ENCODE data around the gene CRX. TPM values are rescaled to one million over a fixed set of nuclear protein-coding genes. Genes with fewer than 3 reads are reported as not detected.
A peak's percentile ranks its signal among the peaks of the same experiment; 100 is the strongest.

CRX gene
- total and polyA plus RNA-seq, 2 of the 13 experiments (the other 11 are each of a cell fraction or from before 2014, with no cell fraction given): not detected

GRCh38 chr19:47886010-47886559 lies 64.3 kb downstream of the CRX start, which contains the start of gene SULT2A1 (continued):
- no peak for TF ChIP-seq ZNF281 (CRISPR knock-in tag; IDR thresholded peaks at IDR 0.05; ENCODE audit: borderline replicate concordance)
- TF ChIP-seq NFIB (CRISPR knock-in tag; IDR thresholded peaks at IDR 0.05; ENCODE audit: borderline replicate concordance): no peak
- TF ChIP-seq, protein P1, sequence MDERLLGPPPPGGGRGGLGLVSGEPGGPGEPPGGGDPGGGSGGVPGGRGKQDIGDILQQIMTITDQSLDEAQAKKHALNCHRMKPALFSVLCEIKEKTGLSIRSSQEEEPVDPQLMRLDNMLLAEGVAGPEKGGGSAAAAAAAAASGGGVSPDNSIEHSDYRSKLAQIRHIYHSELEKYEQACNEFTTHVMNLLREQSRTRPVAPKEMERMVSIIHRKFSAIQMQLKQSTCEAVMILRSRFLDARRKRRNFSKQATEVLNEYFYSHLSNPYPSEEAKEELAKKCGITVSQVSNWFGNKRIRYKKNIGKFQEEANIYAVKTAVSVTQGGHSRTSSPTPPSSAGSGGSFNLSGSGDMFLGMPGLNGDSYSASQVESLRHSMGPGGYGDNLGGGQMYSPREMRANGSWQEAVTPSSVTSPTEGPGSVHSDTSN (CRISPR knock-in tag; IDR thresholded peaks at IDR 0.05): no peak
- peak; percentile 95 for TF ChIP-seq HDAC2 (CRISPR knock-in tag; IDR thresholded peaks at IDR 0.05)
- peak; percentile 85 for TF ChIP-seq RARA (CRISPR knock-in tag; IDR thresholded peaks at IDR 0.05)
- TF ChIP-seq, protein P2, sequence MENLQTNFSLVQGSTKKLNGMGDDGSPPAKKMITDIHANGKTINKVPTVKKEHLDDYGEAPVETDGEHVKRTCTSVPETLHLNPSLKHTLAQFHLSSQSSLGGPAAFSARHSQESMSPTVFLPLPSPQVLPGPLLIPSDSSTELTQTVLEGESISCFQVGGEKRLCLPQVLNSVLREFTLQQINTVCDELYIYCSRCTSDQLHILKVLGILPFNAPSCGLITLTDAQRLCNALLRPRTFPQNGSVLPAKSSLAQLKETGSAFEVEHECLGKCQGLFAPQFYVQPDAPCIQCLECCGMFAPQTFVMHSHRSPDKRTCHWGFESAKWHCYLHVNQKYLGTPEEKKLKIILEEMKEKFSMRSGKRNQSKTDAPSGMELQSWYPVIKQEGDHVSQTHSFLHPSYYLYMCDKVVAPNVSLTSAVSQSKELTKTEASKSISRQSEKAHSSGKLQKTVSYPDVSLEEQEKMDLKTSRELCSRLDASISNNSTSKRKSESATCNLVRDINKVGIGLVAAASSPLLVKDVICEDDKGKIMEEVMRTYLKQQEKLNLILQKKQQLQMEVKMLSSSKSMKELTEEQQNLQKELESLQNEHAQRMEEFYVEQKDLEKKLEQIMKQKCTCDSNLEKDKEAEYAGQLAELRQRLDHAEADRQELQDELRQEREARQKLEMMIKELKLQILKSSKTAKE (CRISPR knock-in tag; IDR thresholded peaks at IDR 0.05; ENCODE audit: borderline replicate concordance): peak; percentile 49; the same call in 1 of the 2 replicates
- TF ChIP-seq ZNF816 (CRISPR knock-in tag; IDR thresholded peaks at IDR 0.05; ENCODE audit: borderline replicate concordance): peak; percentile 31; the same call in 1 of the 2 replicates
- TF ChIP-seq SIX1 (CRISPR knock-in tag; IDR thresholded peaks at IDR 0.05; ENCODE audit: borderline replicate concordance): peak; percentile 98
- peak; percentile 28; the same call in 1 of the 2 replicates for TF ChIP-seq KMT2A (CRISPR knock-in tag; IDR thresholded peaks at IDR 0.05)
- no peak for TF ChIP-seq TP53 (CRISPR knock-in tag; conservative IDR thresholded peaks at IDR 0.05)
- TF ChIP-seq ZNF333 (CRISPR knock-in tag; IDR thresholded peaks at IDR 0.05; ENCODE audit: borderline replicate concordance): no peak
- no peak for TF ChIP-seq ZNF160 (CRISPR knock-in tag; IDR thresholded peaks at IDR 0.05)
- peak; percentile 44; the same call in 1 of the 2 replicates for TF ChIP-seq HHEX (CRISPR knock-in tag; IDR thresholded peaks at IDR 0.05)
- no peak for TF ChIP-seq ZNF550 (CRISPR knock-in tag; IDR thresholded peaks at IDR 0.05; ENCODE audit: borderline replicate concordance)
- TF ChIP-seq NAIF1 (CRISPR knock-in tag; IDR thresholded peaks at IDR 0.05; ENCODE audit: borderline replicate concordance): 0 out of 2 replicates have a peak, but pooled peaks have one; percentile 67
- no peak; the same call in 1 of the 2 replicates for TF ChIP-seq ZNF788 (CRISPR knock-in tag; IDR thresholded peaks at IDR 0.05; ENCODE audit: borderline replicate concordance)
- peak; percentile 59; the same call in 1 of the 2 replicates for TF ChIP-seq NCOR1 (IDR thresholded peaks at IDR 0.05; ENCODE audit: borderline replicate concordance, low read length)
- peak; percentile 59; the same call in 1 of the 2 replicates for TF ChIP-seq ARID4A (CRISPR knock-in tag; IDR thresholded peaks at IDR 0.05; ENCODE audit: borderline replicate concordance)
- TF ChIP-seq ZC3H13 (CRISPR knock-in tag; IDR thresholded peaks at IDR 0.05): no peak

All from HepG2 (cell line).